PC-3 (cell line): ENCODE data around the gene IL17B. TPM values are rescaled to one million over a fixed set of nuclear protein-coding genes. Genes with fewer than 3 reads are reported as not detected.

Experiments used
- ATAC-seq: fragments of 200-7000 bp; cut with Tn5 transposase; 2 replicates; pipeline ENCODE4 v1.9.1; 2020; ENCODE audit warnings: mild to moderate bottlenecking, moderate library complexity
- BruUV-seq: library from RNA; stranded (reverse); fragments of 400-500 nt; replicated peaks from 2 replicates; lab custom pipeline; 2021; lab: Mats Ljungman, UMichigan
- CTCF ChIA-PET: fragments of 300-600 bp; sonication (Branson Sonifier 250); formaldehyde crosslinking; loops from one replicate; lab custom pipeline; 2022; ENCODE audit warnings: antibody characterized with exemption; lab: Charles Lee
- POLR2A ChIA-PET: fragments of 300-600 bp; sonication (Branson Sonifier 250); formaldehyde crosslinking; loops from one replicate; lab custom pipeline; 2022; ENCODE audit warnings: antibody characterized with exemption; ENCODE audit not compliant: unreplicated experiment; lab: Charles Lee
- DNase-seq: peaks from one replicate; pipeline ENCODE4 v3.0.0-alpha.2; 2015
- H2AFZ ChIP-seq: fragments of 300-600 bp; sonication (generic); 2 replicates; pipeline ENCODE4 v1.6.0; 2016; ENCODE audit warnings: antibody characterized with exemption, low read length
- H3F3A ChIP-seq: fragments of 300-600 bp; sonication (generic); one replicate; pipeline ENCODE4 v1.6.0; 2017; ENCODE audit warnings: antibody characterized with exemption, low read length, control low read depth, mild to moderate bottlenecking; ENCODE audit not compliant: unreplicated experiment
- H3K27ac ChIP-seq: fragments of 300-600 bp; sonication (generic); 2 replicates; pipeline ENCODE4 v1.5.1; 2016; ENCODE audit warnings: mild to moderate bottlenecking, low read length
- H3K27me3 ChIP-seq: fragments of 300-600 bp; sonication (generic); 2 replicates; pipeline ENCODE4 v1.6.1; 2016; ENCODE audit warnings: low read length, mixed read lengths
- H3K36me3 ChIP-seq: fragments of 300-600 bp; sonication (generic); 2 replicates; pipeline ENCODE4 v1.6.1; 2016; ENCODE audit warnings: low read depth, mixed run types, low read length, mixed read lengths
- H3K4me1 ChIP-seq: fragments of 300-600 bp; sonication (generic); 2 replicates; pipeline ENCODE4 v1.5.1; 2016; ENCODE audit warnings: low read length; ENCODE audit not compliant: insufficient read depth
- H3K4me2 ChIP-seq: fragments of 300-600 bp; sonication (generic); 2 replicates; pipeline ENCODE4 v1.6.0; 2016; ENCODE audit warnings: low read length
- H3K4me3 ChIP-seq: fragments of 300-600 bp; sonication (generic); 2 replicates; pipeline ENCODE4 v1.5.1; 2016; ENCODE audit warnings: mild to moderate bottlenecking, low read length, mixed read lengths
- H3K79me2 ChIP-seq: fragments of 300-600 bp; sonication (generic); 2 replicates; pipeline ENCODE4 v1.6.1; 2017; ENCODE audit warnings: low read length, mixed read lengths
- H3K9ac ChIP-seq: fragments of 300-600 bp; sonication (generic); 2 replicates; pipeline ENCODE4 v1.6.0; 2016; ENCODE audit warnings: mild to moderate bottlenecking, low read length
- H3K9me2 ChIP-seq: fragments of 300-600 bp; sonication (generic); replicated peaks from 2 replicates; pipeline ENCODE4 v1.6.1; 2016; ENCODE audit warnings: mixed run types, low read length, mixed read lengths
- H3K9me3 ChIP-seq: fragments of 300-600 bp; sonication (generic); 2 replicates; pipeline ENCODE4 v1.6.1; 2016; ENCODE audit warnings: low read length, mixed read lengths
- H4K20me1 ChIP-seq: fragments of 300-600 bp; sonication (generic); 2 replicates; pipeline ENCODE4 v1.6.1; 2016; ENCODE audit warnings: low read length, mixed read lengths
- EZH2 ChIP-seq: fragments of 300-600 bp; sonication (generic); IDR thresholded peaks from one replicate; pipeline ENCODE4 v1.6.1; 2017; ENCODE audit warnings: antibody characterized with exemption, mild to moderate bottlenecking, low read length; ENCODE audit not compliant: unreplicated experiment
- EZH2phosphoT487 ChIP-seq: fragments of 300-600 bp; sonication (generic); IDR thresholded peaks from 2 replicates; pipeline ENCODE4 v1.6.1; 2018; ENCODE audit warnings: mild to moderate bottlenecking, antibody characterized with exemption, low read length, borderline replicate concordance
- intact Hi-C: fragments of 100-400 bp; cut with micrococcal nuclease; formaldehyde crosslinking; loops from 2 replicates; pipeline ENCODE4 v1.9.0; 2023
- total RNA-seq: library from RNA; depleted of rRNA; stranded (reverse); fragments of >200 nt; gene quantifications from 2 replicates; pipeline ENCODE4 v1.2.3, GENCODE V29; 2014
- TF ChIP-seq, protein P1 (sequence below): fragments of 300-600 bp; sonication (generic); conservative IDR thresholded peaks from 2 replicates; pipeline ENCODE4 v1.5.1; 2017; ENCODE audit warnings: antibody characterized with exemption, low read depth, mild to moderate bottlenecking, low read length

The IL17B gene
- total RNA-seq, 1 experiment from 2014 or later: not detected

DNA sequence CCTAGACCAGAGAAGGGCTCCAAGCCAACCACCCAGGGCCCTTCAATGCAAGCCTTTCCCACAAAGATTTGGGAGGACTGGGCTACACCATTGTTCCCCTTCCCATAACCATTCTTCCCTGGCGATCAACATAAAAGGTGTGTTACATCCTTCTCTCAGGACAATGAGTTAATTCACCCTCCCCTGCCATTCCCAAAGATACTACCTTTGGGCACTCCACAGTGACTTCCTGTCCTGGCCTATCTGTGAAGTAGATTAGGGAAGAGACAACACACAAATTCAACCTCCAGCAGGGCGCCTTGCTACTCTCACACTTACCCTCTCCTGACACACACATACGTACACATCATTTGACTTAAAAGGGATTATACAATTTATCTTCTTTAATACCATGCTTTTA lies 23.2 kb upstream of the IL17B start:
- H4K20me1 ChIP-seq: no peaks in the 10 kb centered on the region
- H3K4me1 ChIP-seq: peaks cover 6% of the 10 kb centered on the region; the same call in 1 of the 2 replicates
- no peaks in the 10 kb centered on the region for H3F3A ChIP-seq
- ChIA-PET CTCF (no interaction called here), POLR2A (no interaction called here)
- intact Hi-C loops: no loop called here
- no peak overlapping the region for H3K4me3 ChIP-seq
- H3K27me3 ChIP-seq: no peaks in the 10 kb centered on the region
- H3K9me3 ChIP-seq: no peaks in the 10 kb centered on the region
- ATAC-seq (no peak), DNase-seq (no peak)
- no peak overlapping the region for H3K27ac ChIP-seq
- no peaks in the 10 kb centered on the region for H3K36me3 ChIP-seq
- no peaks in the 10 kb centered on the region for H3K9me2 ChIP-seq
- no peak overlapping the region for H2AFZ ChIP-seq
- no peak overlapping the region for H3K9ac ChIP-seq
- no TSS peak for BruUV-seq
- H3K79me2 ChIP-seq: no peaks in the 10 kb centered on the region
- H3K4me2 ChIP-seq: no peak overlapping the region
- no peak for TF ChIP-seq EZH2phosphoT487
- no peak for TF ChIP-seq EZH2
- TF ChIP-seq, protein P1, sequence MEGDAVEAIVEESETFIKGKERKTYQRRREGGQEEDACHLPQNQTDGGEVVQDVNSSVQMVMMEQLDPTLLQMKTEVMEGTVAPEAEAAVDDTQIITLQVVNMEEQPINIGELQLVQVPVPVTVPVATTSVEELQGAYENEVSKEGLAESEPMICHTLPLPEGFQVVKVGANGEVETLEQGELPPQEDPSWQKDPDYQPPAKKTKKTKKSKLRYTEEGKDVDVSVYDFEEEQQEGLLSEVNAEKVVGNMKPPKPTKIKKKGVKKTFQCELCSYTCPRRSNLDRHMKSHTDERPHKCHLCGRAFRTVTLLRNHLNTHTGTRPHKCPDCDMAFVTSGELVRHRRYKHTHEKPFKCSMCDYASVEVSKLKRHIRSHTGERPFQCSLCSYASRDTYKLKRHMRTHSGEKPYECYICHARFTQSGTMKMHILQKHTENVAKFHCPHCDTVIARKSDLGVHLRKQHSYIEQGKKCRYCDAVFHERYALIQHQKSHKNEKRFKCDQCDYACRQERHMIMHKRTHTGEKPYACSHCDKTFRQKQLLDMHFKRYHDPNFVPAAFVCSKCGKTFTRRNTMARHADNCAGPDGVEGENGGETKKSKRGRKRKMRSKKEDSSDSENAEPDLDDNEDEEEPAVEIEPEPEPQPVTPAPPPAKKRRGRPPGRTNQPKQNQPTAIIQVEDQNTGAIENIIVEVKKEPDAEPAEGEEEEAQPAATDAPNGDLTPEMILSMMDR: no peak

GRCh38 chr5:149401051-149401450 lies 22.0 kb upstream of the IL17B start:
- POLR2A ChIA-PET: no interaction called here
- TF ChIP-seq EZH2 (no peak), EZH2phosphoT487 (no peak)
- TF ChIP-seq, protein P1: no peak
- Histone ChIP-seq H4K20me1 (no peaks in the 10 kb centered on the region), H3K27ac (no peak overlapping the region), H3K4me1 (peaks cover 6% of the 10 kb centered on the region; the same call in 1 of the 2 replicates), H2AFZ (no peak overlapping the region), H3K9me3 (no peaks in the 10 kb centered on the region), H3K36me3 (no peaks in the 10 kb centered on the region), H3K79me2 (no peaks in the 10 kb centered on the region), H3K4me2 (no peak overlapping the region), H3K27me3 (no peaks in the 10 kb centered on the region), H3F3A (no peaks in the 10 kb centered on the region), H3K4me3 (no peak overlapping the region), H3K9me2 (no peaks in the 10 kb centered on the region), H3K9ac (no peak overlapping the region)
- no TSS peak for BruUV-seq
- ATAC-seq (no peak), DNase-seq (no peak)
- intact Hi-C loops: no loop called here
- CTCF ChIA-PET: no interaction called here

DNA sequence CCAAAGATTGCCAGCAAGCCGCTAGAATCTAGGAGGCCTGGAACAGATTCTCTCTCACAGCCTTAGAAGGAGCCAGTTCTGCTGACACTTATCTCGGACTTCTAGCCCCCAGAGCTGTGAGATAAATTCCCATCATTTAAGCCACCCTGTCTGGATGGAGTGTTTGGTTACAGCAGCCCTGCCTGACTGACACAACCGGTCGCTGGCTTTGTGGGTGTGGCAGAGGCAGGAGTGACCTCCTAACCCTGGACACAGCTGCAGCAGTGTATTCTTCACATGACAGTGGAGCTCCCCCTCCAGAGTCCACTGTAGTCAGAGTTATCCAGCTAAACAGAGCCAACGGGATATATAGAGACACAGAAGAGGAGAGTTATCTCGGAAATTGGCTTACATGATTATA lies 21.2 kb upstream of the IL17B start:
- H3K79me2 ChIP-seq: no peaks in the 10 kb centered on the region
- DNase-seq (no peak), ATAC-seq (no peak)
- ChIA-PET POLR2A (no interaction called here), CTCF (no interaction called here)
- no peak overlapping the region for H2AFZ ChIP-seq
- no peaks in the 10 kb centered on the region for H3F3A ChIP-seq
- H3K27ac ChIP-seq: no peak overlapping the region
- H3K27me3 ChIP-seq: no peaks in the 10 kb centered on the region
- BruUV-seq: no TSS peak
- no peaks in the 10 kb centered on the region for H4K20me1 ChIP-seq
- no peak overlapping the region for H3K4me2 ChIP-seq
- intact Hi-C loops: no loop called here
- TF ChIP-seq EZH2: no peak
- TF ChIP-seq, protein P1: no peak
- no peak for TF ChIP-seq EZH2phosphoT487
- H3K9me3 ChIP-seq: no peaks in the 10 kb centered on the region
- no peak overlapping the region for H3K9ac ChIP-seq
- no peaks in the 10 kb centered on the region for H3K9me2 ChIP-seq
- H3K4me1 ChIP-seq: peaks cover 6% of the 10 kb centered on the region; the same call in 1 of the 2 replicates
- no peak overlapping the region for H3K4me3 ChIP-seq
- H3K36me3 ChIP-seq: no peaks in the 10 kb centered on the region
